ENCODE data around the gene CNKSR3.
A peak's percentile ranks its signal among the peaks of the same experiment; 100 is the strongest.
"Not testable (repeated sequence)": the region's sequence is repeated elsewhere in the genome, so short reads cannot be mapped to it uniquely, and the experiment has no call there.

Gene CNKSR3

DNA sequence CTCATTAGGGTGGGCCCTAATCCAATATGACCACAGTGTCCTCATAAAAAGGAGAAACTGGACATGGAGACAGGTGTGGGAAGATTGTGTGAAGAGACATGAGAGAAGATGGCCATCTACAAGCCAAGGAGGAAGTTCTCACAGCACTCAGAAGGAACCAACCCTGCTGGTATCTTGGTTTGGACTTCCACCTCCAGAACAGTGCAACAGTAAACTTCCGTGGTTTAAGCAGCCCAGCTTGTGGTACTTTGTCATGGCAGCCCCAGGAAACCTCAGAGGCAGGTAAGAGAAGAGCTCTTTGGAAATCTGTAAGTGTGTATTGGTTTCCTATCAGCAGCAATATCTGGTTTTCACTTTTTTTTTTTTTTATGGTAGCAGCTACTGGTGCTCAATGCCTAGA is 16.5 kb upstream of the CNKSR3 start:
- DNase-seq = no peak

DNA sequence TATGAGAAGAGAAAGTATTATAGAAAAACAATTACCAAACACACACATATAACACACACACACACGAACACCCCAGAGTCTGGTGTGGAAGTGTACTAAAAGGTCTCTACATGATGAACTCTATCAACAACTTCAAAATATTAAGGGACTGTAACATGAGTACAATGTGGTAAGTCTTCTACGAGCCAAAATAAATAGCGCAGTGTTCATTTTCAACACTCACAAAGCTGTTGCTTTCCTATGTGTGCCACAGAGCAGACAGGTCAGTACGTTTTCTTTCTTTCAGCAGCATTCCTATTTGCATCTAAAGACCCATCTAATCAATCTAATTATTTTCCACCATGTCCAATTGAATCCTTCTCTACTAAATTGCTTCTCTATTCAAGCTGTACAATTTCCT is 12.1 kb upstream of the CNKSR3 start:
- DNase-seq = peak; percentile 57

GRCh38 chr6:154521412-154521811 is 10.9 kb upstream of the CNKSR3 start:
- DNase-seq = no peak

GRCh38 chr6:154520280-154520679 is 9.8 kb upstream of the CNKSR3 start:
- DNase-seq = no peak

DNA sequence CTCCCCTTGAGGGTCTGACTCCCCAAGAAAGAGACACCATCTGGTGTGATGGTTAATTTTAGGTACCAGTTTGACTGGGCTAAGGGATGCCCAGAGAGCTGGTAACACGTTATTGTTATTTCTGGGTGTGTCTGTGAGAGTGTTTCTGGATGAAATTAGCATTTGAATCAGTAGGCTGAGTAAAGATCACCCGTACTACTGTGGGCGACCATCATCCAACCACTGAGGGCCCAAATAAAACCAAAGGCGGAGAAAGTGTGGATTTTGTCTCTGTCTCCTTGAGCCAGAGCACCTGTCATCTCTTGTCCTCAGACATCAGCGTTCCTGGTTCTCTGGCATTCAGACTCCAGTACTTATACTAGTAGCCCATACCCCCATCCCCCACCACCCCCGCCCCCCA is 7.9 kb upstream of the CNKSR3 start:
- no peak for DNase-seq

GRCh38 chr6:154516276-154516675 is 5.8 kb upstream of the CNKSR3 start:
- no peak for DNase-seq

DNA sequence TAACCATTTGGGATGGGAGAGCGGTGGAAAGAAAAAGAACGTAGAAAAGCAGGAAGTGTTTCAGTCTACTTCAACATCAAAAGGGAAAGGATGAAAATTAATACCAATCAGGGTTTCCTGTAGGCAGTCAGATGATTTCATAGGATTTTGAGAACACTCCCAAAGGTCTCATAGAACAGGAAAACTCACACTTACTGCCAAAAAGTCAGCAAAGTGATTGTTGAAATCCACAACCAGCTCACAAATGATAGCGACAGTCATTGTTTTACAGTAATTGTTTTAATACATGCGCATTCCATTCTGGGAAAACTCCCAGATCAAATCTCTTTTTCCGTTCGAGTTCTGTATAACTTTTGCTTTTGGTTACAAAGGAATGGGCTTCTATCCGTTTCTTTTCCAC is 5.3 kb upstream of the CNKSR3 start:
- DNase-seq = no peak

GRCh38 chr6:154515076-154515475 is 4.6 kb upstream of the CNKSR3 start:
- not testable (repeated sequence) for DNase-seq

DNA sequence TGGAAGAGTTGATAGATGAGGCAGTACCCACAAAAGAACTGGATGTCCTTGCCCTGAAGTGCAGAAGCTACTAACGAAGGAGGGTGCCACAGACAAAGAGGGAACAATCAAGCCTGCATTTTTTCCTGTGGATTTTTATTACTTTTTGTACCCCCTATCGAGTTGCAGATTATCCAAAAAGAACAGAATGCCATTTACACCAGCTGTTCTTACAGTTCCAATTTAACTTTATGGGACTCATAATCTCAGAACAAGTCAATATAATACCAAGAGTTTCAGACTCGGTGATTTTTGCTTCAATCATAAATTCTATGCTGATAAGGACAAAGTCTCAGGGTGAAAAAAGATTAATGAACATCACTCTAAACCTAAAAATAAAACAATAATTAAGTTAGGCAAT is 4.0 kb upstream of the CNKSR3 start:
- no peak for DNase-seq

- DNase-seq = no peak
Observed at GRCh38 chr6:154513601-154514320, 3.3 kb upstream of the CNKSR3 start.

DNA sequence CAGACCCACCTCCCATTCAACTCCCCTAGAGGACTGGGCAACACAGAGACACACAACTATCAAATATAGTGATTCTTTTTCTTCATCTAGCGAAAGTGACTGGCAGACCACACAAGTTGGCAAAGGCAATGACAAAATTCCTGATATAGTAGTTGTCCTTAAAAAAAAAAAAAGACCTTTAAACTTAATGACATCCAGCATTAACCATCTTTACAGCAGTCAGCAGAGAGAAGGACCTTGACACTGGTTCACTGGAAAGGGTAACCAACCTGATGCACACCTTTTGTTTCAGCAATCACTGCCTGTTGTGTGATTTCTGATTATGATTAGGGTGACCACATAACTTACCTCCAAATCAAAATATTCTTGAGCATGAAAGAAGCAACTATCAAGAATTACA is 1.7 kb upstream of the CNKSR3 start:
- DNase-seq = no peak

DNA sequence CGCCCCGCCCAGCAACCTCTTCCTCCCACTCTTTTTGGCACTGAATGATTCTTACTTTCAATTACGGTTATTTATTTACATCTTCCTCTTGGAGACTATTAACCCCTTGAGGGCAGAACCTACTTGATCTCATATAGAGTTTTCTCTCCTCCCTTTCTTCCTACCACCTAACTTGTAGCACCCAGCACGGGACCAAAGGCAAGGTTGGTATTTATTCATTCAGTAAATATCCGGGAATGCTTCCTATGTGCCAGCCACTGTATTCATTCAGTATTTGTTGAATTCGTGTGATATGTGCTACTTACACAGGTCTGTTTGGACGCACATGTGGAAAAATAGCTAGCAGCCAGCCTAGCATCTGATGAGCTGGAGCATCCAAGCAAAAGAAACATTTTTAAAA is 1.3 kb upstream of the CNKSR3 start:
- DNase-seq = no peak

DNA sequence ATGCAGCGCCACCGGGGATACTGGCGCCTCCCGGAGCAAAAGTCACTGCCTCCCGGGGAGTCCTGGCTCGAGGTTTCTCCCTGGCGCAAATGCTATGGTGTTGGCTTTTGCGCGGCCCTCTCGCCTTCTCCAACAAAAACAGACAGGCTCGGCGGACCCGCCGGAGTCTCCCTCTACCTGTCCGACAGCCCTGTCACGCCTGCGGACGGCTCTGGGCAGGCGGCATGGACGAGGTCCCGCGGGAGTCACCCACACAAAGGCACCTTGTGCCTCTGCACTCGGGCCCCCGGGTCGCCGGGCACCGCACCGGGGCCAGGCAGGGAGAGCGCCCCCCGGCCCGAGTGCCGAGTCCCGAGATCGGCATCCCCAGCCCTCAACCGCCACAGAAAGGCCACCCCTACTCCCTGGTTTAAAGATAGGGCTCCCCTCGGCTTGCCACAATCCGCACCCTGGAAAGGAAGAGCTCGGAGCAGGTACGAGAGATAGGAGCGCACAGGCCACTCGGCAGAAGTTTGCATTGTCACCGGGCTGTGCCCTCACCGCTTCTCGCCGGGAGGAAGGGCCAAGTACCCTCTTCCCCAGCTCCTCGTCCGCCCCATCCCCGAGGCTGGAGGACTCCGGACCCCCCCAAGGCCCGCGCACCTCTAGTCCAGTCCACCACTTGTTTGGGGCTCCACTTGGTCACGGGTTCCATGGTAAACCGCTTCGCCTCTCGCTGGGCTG is 903 bp downstream of the CNKSR3 start:
- no peak for DNase-seq

GRCh38 chr6:154508573-154509375 is 1.7 kb downstream of the CNKSR3 start:
- no peak for DNase-seq

GRCh38 chr6:154506991-154507898 is 3.2 kb downstream of the CNKSR3 start:
- no peak for DNase-seq

DNA sequence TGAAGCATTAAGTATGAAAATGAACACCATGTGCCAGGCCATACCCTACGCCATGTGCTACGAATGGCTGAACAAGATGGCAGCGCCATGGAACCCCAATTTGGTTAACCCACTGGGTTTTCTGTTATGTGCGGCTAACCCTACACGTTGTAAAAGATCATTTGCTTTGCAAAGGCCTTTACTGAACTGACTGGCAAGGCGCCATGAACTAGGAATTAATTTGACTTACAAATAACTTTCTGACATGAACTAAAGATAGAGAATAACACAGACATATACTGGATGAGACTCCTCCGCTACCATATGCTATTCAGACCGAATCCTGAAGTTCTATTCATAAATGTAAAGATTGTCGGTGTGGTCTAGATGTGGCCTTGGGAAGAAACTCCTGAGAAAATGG is 3.9 kb downstream of the CNKSR3 start:
- no peak for DNase-seq

DNA sequence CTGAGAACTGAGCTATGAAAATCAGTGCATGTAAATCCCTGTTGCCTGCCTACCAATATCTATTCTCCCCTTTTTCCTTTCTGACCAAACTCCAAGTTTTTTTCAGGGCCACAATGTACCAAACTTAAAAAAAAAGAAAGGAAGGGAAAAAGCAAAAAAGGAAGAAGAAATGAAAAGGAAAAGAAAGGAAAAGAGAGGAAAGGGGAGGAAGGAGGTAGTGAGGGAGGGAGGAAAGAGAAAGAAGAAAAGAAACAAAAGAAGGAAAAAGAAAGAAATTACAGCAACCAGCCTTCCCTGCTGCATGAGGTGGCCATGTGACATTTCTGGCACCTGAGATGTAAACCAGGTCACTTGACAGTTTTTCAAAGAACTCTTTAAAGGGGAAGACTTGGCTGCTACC is 4.4 kb downstream of the CNKSR3 start:
- DNase-seq = no peak

GRCh38 chr6:154504865-154505449 is 5.5 kb downstream of the CNKSR3 start:
- DNase-seq = no peak

DNA sequence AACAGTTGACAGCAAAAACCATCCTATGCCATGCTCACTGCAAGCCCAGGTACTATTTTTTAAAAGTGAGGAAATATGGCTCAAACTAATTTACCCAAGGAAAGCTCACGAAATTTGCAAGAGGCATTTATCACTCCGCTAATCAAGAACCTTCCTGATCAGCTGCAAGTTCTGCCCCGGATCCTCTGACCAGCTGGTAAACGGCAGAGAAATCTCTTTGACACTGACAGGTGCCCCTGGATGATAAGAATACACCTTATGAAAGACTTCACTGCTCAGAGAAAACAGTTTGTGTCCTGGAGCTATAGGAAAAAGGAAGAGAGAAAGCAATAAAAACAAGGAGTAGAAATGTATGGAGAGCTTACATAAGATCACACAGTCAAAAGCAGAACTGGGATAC is 6.4 kb downstream of the CNKSR3 start:
- DNase-seq = no peak

- DNase-seq = no peak
Observed at GRCh38 chr6:154503658-154504057, 6.8 kb downstream of the CNKSR3 start.

DNA sequence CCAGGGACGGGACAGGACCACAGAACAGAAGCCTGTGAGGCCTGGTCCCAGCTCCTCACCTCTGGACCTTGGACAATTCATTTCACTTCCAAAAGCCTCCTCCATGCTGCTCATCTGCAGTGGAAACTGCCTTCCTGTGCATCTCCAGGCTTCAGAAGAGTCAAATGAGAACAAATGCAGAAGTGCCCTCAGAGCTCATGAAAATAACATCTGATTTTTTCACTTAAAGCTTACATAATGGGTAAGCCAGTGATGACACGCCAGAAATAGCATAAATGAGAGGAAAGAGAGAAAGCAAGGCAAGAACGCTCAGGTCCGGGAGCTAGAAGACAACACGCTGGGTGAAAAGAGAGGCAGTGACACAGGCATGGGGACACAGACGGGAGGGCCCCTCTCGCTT is 7.9 kb downstream of the CNKSR3 start:
- no peak for DNase-seq

DNA sequence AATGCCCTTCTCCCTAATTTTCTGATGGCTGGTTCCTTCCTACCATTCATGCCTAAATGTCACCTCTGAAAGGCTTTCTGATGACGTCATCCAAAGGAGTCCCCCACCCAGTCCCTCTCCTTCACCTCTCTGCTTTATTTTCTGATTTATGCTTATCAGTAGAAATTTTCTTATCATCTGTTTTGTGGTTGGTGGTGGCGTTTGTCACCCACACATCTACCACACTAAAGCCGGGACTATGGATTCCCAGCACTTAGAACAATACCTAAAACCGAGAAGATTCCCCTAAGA is 9.0 kb downstream of the CNKSR3 start:
- DNase-seq = no peak

Measured in NCI-H1092 (cell line).